Measurements from ENCODE around the gene ARHGAP6.
"Not testable (repeated sequence)": the region's sequence is repeated elsewhere in the genome, so short reads cannot be mapped to it uniquely, and the experiment has no call there.

Gene ARHGAP6

DNA sequence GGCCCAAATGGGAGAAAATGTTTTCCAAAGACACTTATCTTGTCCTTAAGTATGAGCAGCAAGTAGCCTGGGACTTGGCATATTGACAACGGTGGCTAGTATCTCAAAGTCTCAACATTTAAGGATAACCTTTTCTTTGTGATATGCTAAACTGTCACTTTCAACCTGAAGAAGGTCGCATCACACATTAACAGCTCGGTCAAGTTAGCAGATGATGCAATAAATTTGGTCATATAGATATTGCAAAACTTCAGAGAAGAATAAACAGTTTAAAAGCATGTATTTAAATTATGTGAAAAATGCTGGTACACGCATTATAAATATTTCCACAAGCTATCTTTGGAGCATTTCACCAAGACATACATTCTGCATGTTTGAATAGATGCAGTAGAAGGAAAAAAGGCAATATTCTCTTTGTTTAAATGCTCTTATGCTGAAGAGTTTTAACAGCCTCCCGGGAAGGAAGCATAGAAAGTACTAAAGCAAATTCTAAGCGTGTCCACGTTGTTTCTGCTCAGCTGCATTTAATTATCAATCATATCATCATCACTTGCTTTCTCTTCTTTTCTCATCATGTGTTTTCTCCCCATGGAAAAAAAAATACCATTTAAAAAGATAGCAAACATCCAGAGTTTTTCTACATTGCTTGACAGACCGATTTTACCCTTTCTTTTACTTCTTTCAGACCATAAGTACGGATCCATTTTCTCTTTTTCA, 24.2 kb downstream of the ARHGAP6 start:
- no peak for DNase-seq

DNA sequence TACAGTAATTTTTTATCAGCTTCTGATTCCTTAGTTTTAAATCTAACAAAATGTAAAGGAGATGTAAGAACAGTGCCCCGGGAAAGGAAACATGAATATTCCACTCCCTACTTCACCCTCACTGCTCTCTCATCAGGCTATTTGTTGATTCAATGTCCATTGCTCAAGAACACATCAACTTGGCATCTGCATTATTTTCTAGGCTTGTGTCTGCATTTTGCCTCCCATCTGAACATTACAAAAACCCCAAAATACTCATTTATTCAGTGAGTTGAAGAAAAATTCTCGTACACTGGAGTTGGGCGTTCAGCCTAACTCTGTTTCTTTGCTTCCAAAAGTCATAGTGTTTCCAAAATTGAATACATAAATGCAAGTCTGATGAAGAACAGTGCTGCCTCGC, 25.6 kb downstream of the ARHGAP6 start:
- no peak for DNase-seq

DNA sequence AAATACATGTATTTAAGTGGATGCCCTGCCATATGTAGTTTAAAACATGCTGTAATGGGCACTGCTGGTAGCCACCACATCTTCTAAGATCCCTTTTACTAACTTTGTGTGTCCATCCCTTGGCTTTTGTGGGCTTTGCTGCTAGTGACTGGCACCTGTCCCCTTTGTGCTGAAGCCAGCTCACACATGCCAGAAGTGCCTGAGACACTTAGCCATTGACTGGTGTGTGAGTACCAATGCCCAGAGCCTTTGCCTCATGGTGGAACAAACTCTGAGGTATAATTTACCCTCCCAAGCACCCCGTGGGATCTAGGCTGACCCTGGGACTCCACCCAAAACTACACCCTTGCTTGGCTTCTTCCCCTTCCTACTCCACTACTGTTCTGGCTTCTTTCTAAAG, 33.0 kb downstream of the ARHGAP6 start:
- no peak for DNase-seq

DNA sequence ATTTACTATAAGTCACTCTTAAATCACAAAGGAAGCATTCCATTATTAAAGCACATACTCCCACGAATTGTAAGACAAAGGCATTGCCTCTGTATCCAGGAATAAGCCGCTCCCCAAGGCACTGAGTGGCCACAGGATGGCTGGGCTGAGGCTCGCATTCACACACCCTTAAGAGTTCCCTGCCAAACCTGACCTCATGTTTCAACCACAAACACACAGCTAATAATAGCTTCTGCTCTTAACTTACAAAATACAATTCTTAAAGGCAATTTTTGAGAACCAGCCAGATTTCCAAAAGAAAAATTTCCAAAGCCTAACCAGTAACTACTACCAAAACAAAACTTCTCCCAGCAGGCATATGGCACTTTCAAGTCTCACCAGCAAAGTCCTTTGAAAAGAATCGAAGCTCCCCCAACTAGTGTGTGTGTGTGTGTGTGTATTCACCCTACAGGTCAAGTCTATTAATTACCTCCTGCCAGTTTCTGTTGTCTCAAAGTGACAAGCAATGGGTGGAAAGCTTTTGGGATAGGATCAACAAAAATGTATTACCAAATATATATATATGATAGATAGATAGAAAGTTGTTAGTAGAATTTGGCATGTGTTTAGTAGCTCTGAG, 36.0 kb downstream of the ARHGAP6 start:
- DNase-seq = no peak

DNA sequence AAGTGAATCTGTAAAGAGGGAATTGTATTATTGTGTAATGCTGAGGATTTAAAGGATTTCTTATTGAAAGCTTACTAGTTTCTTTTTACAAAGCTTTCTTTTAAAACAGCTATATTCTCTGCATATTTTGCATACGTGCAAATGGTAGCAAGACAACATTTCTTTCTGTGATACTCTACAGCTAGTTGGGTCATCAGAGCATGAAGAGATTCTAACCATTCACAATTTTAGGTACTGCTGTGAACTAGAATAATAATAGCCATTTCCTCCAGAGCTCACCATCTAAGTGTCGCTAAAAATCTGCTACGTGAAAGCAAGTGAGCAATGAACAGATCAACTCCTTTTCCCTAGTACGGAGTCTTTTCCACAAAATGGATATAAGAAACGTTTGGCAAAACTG, 37.3 kb downstream of the ARHGAP6 start:
- no peak for DNase-seq

DNA sequence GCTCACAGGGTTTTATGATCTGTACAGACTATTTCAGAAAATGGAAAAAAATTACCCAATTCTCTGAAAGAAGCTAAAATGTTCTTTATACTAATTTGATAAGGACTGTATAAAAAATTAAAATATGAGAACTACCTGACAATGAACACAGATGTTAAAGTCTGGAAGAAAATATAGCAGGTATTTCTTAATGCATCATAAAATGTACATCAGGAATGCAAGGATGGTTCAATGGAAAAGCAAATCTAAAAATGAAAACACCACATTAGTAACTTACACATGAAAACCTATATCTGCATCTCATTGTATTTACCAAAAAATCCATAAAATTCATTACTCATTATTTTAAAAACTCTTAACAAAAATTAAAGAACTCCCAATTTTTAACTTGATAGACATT, 39.4 kb downstream of the ARHGAP6 start:
- DNase-seq = no peak

DNA sequence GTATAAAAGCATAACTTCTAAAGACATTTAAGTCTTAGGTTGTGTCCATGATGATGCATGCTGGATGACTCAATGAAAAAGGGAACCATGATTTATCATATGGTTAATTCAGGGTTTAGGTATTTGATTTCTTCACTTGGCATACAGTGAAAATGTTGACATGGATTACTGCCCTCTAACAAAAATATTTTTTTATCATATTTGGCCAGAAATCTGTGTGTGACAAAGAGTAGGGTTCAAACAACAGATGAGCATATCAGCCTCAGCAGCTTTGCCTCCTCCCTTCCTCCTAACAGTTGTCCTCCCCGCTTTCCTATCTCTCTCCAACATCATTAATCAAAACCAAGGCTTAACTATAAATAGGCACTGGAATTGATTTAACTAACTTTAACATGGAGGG, 46.3 kb downstream of the ARHGAP6 start:
- DNase-seq = no peak

DNA sequence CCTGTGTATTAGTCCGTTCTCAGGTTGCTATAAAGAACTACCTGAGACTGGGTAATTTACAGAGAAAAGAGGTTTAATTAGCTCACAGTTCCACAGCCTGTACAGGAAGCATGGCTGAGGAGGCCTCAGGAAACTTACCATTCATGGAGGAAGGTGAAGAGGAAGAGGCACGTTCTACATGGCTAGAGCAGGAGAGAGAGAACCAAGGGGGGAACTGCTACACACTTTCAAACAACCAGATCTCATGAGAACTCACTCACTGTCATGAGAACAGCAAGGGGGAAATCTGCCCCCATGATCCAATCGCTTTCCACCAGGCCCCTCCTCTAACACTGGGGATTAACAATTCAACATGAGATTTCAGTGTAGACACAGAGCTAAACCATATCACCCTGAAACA, 51.5 kb downstream of the ARHGAP6 start:
- not testable (repeated sequence) for DNase-seq

DNA sequence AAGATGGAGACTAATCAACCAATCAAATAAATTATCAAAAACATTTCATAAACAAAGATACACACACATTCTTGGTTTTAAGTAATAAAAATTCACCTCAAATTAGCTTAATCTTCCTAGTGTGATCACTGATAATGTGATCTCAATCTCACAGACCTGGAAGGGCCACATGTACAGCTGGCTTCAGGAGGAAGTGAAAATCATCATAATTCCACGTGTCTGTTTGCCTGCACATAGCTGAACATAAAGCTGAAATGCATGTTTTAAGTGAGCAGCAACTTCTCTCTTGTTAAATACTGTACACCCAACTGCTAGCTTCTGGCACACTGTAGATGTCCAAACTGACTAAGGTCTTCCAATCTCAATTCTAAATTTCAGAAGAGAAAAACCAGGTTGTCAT, 53.8 kb downstream of the ARHGAP6 start:
- no peak for DNase-seq

DNA sequence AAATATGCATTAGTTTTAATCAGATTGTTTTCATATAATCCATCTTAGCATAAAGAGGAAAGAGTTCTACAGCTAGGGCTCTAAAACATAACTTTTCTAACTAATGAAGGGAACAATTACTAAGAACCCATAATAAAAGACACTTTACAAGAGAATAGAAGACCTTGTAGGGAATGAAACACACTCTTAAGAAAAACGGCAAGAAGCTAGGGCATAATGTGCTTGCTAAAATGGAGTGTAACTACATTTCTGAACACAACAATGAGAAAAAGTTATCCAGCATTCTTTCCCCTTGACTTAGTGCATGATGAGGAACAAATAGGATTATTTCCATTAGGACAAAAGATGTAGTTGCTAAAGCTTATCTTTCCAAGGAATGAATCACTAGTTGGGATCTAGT, 54.6 kb downstream of the ARHGAP6 start:
- DNase-seq = no peak

DNA sequence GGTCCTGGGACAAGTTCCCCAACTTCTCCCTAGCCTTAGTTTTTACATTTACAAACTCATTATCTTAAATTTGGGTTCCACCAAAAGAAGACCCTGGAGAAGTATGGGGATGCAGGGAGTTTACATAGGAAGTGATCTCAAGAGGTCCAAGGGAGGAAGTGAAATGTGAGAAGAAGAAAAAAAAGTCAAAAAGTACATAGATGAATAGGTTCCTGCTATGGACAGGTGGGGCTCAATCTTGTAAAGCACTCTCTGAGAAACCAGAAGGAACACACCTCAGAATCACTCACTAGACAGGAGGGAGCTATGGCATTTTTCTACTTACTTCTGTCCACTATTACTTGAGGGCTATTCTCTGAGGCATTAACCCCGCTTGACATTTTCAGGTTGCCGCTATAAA, 56.6 kb downstream of the ARHGAP6 start:
- no peak for DNase-seq

DNA sequence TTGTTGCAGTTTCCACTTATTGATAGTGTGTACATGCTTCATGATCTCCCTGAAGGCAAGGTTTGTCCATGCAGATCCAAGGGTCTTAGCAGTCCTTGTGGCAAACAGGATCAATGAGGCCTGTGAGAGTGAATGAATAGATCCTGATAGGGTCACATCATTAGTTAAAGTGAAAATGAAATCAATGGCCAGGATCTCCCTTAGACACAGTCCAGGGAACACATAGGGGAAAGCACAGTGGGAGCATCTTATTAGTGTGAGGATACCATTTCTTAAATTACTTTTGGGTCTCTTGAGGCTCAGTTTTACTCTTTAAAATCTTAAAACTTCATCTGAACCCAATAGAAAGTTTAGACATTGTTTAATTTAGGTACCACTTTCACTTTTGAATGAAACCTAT, 59.3 kb downstream of the ARHGAP6 start:
- no peak for DNase-seq

DNA sequence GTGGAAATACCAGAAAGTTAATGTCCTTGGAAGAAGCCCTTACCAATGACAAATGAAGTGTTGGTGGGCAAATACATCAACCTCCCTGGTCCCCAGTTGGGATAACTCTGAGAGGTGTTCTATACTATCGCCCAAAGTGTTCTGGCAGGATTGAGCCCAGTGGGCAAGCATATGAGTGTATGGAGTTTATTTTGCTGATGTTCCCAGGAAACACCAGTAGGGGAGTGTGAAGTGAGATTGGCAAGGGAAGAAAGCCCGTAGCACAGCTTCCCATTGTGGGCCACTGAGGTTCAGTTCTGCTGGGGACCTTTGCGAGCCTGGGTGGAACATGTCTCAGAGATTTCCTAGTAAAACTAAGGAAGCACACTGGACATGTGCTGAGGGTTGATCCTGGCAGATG, 65.1 kb downstream of the ARHGAP6 start:
- no peak for DNase-seq

DNA sequence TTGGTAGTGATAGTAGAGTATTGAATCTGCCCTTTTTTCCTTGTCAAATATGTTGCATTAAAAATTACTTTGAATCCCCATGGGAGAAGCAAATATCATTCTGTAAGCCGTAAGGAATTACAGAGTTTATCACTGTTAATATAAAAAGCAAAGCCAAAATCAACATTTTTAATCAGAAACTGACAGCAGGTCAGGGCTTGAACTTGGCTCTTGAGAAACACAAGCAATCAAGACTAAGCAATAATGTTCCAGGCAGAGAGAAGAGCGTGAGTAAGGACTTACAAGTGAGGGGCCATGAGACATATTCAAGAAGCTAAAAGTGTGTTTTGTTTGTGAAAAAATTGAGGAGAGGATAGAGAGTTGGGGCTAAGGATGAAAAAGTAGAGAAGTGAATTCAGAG, 68.2 kb downstream of the ARHGAP6 start:
- no peak for DNase-seq

DNA sequence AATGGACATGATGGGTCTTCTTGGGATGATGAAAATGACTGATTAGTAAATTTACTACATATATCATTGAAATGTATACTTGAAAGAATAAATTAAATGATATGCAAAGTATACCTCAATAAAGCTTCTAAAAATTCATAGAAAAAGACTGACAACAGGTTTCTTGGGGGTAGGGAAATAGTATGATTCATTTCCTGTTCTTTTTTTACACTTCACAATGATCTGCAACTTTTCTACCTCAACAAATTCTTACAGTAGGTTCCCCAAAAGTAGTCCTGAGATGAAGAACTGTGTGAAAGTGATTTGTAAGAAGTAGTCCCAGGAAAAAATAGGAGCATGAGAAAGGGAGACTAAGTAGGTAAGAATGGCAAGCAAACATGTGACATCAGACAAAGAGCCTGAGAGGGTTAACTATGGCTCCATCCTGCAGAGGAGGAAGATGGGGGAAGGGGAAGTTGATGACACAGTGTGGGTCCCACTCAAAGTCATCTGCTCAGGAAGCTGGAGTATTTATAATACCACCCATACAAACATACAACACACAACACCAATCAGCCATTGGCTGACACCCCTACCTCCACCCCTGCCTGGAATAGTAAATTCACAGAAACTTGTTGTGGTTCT, 73.9 kb downstream of the ARHGAP6 start:
- no peak for DNase-seq

DNA sequence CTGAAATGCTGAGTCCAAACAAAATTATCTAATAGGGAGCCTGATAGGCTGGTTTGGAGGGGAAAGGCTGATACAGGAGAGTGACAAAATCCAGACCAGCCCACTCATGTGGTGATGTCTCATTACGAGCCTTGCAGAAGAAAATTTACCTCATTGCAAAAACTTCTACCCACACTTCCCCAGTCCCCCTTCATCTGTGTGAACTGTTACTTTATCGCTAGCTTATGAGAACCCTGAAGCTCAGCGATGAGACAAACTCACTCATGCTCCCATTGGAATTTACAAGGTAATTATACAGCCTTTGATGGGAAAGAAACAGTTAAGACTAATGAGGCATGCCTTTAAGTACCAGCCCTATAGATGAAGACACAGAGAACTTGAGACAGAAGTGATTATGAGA, 76.1 kb downstream of the ARHGAP6 start:
- DNase-seq = no peak

DNA sequence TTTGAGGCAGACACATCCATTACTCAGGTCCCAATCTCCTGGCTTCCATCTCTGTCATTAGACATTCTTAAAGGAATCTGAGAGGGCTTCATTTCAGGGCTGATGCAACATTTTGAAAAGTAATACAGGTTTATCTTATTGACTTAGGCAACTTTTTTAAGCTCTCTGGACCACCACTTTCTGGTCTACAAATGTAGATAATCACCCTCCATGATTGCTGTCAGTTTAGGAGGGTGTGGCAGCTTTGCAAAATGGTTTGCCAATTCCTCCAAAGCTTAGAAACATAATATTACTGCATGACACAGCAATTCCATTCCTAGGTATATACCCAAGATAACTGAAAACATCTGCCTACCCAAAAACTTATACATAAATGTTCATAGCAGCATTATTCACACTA, 77.6 kb downstream of the ARHGAP6 start:
- no peak for DNase-seq

DNA sequence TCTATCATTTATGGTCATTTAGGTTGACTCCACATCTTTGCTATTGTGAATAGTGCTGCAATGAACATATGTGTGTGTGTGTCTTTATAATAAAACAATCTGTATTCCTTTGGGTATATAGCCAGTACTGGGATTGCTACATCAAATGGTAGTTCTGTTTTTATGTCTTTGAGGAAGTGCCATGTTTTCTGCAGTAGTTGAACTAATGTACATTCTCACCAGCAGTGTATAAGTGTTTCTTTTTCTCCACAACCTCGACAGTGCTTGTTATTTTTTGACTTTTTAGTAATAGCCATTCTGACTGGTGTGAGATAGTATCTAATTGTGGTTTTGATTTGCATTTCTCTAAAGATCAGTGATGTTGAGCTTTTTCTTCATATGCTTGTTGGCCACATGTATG, 80.5 kb downstream of the ARHGAP6 start:
- no peak for DNase-seq

DNA sequence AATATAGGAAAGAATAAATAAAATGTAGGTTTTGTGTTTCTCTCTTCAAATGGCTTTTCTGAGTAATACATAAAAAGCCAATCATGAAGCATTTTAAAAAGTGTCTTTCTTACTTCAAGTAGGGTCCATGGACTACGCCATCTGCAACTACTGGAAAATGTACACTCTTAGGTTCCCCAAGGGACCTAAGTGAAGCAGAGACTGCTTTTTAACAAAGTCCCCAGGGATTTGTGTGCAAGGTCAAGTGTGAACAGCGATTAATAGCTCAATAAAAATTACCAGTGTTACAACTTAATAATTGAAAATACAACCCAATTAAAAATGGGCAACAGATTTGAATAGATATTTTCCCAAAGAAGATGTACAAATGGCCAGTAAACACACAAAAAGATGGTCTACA, 84.9 kb downstream of the ARHGAP6 start:
- DNase-seq = no peak

DNA sequence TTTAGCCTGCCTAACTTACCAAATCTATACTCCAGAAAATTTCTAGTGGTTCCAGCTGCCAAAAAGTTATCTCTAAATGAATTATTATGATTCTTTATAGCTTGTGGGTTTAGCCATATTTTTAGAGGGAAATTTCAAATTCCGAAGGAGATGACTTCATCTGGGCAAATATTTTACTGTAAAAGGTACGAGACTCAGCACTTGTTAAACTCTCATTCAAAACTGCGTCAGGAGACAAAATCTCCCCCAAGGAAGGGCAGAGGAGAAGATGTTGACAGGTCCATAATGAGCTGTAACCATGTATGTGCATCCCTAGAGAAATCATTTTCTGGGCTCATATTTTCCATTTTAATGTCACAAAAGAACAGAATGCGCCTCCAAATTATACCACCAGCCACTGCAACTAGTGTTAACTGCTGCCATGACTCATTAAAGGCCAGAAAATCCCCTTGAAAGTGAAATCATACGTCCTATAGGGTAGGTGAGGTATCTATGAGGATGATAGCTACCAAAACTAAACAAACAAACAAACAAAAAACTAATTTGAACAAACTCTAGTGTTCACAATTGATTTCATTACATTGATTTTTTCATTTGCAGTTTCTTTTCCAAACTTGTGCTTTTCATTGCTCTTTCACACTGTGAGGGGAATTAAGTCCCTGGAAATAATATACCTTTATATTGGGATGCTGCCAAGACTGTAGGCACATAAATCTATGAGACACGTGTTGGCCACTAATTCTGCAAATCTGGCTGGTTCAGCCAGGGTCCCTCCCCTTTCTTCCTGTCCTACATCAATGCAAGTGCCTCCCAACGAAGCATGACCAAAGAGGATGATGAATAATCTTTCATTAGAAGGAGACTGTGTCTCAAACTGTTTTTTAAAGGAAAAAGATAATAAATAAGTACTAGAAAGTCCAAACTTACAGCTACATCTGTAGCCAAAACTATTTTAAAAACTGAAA, 85.8 kb downstream of the ARHGAP6 start:
- no peak for DNase-seq

DNA sequence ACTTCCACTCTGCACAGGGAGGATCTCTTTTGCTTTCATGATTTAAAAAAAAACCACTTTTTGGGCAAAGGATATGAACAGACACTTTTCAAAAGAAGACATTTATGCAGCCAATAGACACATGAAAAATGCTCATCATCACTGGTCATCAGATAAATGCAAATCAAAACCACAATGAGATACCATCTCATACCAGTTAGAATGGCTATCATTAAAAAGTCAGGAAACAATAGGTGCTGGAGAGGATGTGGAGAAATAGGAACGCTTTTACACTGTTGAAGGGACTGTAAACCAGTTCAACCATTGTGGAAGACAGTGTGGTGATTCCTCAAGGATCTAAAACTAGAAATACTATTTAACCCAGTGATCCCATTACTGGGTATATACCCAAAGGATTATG, 87.4 kb downstream of the ARHGAP6 start:
- DNase-seq = not testable (repeated sequence)

DNA sequence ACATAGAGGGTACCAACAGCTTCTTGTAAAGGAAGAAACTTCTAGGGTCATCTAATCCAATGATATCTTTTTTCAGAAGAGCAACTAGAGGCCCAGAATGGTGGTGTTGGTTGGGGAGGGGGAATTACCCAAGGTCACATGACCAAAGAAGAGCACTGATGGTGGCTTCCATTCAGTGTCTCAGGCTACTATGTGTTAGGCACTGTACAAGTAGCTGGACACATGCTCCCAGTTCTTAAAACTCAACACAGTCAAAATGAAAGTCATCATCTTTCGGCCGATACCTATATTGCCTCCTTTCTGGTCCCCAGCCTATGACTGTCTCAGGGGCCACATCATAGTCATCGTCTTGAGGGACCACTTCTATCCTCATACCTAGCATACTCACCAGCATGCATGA, 88.1 kb downstream of the ARHGAP6 start:
- DNase-seq = no peak

DNA sequence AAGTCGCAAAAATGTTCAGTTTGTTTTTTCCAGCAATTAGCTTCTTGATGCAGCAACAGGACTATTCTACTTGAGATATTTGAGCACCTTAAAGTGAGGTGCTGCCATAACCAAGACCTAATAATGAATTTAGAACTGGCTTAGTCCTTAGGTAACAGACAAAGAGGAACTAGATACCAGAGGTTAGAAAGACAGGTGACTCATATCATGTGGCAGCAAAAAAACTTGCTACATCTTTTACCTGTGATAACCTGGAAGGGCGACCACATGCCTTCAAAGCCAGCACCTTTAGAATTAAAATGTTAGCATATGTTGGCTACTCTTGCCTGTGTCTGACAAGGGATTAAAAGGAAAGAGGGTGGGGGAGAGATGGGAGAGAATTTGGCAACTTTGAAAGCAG, 90.4 kb downstream of the ARHGAP6 start:
- DNase-seq = no peak

Measured in activated T-cell treated with anti-CD3 and anti-CD28 coated beads for 4 hours (primary cell).